Measurements from ENCODE around the gene IFT122. TPM values are rescaled to one million over a fixed set of nuclear protein-coding genes. Genes with fewer than 3 reads are reported as not detected.

IFT122 gene
- total and polyA plus RNA-seq, 2 experiments from 2014 or later, result 10.2 to 38.8 TPM

DNA sequence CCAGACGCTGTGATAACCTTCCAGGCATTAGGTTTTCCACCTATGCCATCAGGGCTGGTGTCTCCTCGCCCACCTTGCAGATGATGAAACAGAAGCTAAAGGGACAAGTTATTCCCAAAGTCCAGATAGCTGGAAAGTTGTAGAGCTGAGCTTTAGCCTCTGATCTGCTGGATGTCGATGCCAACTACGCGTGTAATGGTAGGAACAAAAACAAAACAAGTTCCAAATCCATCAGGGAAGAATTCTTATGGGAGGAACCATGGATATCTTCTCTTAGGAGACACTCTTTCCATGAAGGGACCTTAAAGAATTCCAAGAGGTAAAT, 60.3 kb downstream of the IFT122 start:
- Mint-ChIP-seq H3K9me3 (no peaks in the 10 kb centered on the region), H3K4me3 (no peak overlapping the region), H3K36me3 (ENCODE audit: low read depth) (peaks cover 16% of the 10 kb centered on the region), H3K27me3 (ENCODE audit: insufficient read depth, low read depth, poor library complexity) (peaks cover 7% of the 10 kb centered on the region), H3K27ac (no peak overlapping the region), H3K4me1 (peaks cover 12% of the 10 kb centered on the region)
- DNase-seq (ENCODE audit: low spot score), result no peak
- Histone ChIP-seq H4K20me1 (replicated peaks; ENCODE audit: insufficient read depth) (no peaks in the 10 kb centered on the region; the same call in 1 of the 2 replicates), H3K27me3 (ENCODE audit: insufficient read depth) (no peaks in the 10 kb centered on the region), H2AFZ (no peak overlapping the region), H3K27ac (ENCODE audit: low read depth) (no peak overlapping the region), H3K36me3 (ENCODE audit: insufficient read depth) (no peaks in the 10 kb centered on the region), H3K4me2 (no peak overlapping the region), H3K79me2 (replicated peaks; ENCODE audit: insufficient read depth) (no peaks in the 10 kb centered on the region), H3K9me2 (ENCODE audit: insufficient read depth) (no peaks in the 10 kb centered on the region), H3K4me1 (ENCODE audit: insufficient read depth) (peaks cover 3% of the 10 kb centered on the region; the same call in 1 of the 2 replicates), H3F3A (replicated peaks; ENCODE audit: low read depth) (no peaks in the 10 kb centered on the region; the same call in 1 of the 2 replicates), H3K4me3 (no peak overlapping the region)
- no peak for ATAC-seq
- TF ChIP-seq CTCF (conservative IDR thresholded peaks at IDR 0.05; ENCODE audit: low read depth in 2 of 2) (no peak), JUNB (IDR thresholded peaks at IDR 0.05; ENCODE audit: unreplicated experiment) (no peak), EZH2phosphoT487 (IDR thresholded peaks at IDR 0.05; ENCODE audit: unreplicated experiment) (no peak), ZNF331 (CRISPR knock-in tag; IDR thresholded peaks at IDR 0.05; ENCODE audit: low read depth) (no peak), EZH2 (IDR thresholded peaks at IDR 0.05; ENCODE audit: low read depth, unreplicated experiment) (no peak)
- TF ChIP-seq, protein P1, sequence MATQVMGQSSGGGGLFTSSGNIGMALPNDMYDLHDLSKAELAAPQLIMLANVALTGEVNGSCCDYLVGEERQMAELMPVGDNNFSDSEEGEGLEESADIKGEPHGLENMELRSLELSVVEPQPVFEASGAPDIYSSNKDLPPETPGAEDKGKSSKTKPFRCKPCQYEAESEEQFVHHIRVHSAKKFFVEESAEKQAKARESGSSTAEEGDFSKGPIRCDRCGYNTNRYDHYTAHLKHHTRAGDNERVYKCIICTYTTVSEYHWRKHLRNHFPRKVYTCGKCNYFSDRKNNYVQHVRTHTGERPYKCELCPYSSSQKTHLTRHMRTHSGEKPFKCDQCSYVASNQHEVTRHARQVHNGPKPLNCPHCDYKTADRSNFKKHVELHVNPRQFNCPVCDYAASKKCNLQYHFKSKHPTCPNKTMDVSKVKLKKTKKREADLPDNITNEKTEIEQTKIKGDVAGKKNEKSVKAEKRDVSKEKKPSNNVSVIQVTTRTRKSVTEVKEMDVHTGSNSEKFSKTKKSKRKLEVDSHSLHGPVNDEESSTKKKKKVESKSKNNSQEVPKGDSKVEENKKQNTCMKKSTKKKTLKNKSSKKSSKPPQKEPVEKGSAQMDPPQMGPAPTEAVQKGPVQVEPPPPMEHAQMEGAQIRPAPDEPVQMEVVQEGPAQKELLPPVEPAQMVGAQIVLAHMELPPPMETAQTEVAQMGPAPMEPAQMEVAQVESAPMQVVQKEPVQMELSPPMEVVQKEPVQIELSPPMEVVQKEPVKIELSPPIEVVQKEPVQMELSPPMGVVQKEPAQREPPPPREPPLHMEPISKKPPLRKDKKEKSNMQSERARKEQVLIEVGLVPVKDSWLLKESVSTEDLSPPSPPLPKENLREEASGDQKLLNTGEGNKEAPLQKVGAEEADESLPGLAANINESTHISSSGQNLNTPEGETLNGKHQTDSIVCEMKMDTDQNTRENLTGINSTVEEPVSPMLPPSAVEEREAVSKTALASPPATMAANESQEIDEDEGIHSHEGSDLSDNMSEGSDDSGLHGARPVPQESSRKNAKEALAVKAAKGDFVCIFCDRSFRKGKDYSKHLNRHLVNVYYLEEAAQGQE (IDR thresholded peaks at IDR 0.05; ENCODE audit: unreplicated experiment), result no peak
- TF ChIP-seq, protein P2, sequence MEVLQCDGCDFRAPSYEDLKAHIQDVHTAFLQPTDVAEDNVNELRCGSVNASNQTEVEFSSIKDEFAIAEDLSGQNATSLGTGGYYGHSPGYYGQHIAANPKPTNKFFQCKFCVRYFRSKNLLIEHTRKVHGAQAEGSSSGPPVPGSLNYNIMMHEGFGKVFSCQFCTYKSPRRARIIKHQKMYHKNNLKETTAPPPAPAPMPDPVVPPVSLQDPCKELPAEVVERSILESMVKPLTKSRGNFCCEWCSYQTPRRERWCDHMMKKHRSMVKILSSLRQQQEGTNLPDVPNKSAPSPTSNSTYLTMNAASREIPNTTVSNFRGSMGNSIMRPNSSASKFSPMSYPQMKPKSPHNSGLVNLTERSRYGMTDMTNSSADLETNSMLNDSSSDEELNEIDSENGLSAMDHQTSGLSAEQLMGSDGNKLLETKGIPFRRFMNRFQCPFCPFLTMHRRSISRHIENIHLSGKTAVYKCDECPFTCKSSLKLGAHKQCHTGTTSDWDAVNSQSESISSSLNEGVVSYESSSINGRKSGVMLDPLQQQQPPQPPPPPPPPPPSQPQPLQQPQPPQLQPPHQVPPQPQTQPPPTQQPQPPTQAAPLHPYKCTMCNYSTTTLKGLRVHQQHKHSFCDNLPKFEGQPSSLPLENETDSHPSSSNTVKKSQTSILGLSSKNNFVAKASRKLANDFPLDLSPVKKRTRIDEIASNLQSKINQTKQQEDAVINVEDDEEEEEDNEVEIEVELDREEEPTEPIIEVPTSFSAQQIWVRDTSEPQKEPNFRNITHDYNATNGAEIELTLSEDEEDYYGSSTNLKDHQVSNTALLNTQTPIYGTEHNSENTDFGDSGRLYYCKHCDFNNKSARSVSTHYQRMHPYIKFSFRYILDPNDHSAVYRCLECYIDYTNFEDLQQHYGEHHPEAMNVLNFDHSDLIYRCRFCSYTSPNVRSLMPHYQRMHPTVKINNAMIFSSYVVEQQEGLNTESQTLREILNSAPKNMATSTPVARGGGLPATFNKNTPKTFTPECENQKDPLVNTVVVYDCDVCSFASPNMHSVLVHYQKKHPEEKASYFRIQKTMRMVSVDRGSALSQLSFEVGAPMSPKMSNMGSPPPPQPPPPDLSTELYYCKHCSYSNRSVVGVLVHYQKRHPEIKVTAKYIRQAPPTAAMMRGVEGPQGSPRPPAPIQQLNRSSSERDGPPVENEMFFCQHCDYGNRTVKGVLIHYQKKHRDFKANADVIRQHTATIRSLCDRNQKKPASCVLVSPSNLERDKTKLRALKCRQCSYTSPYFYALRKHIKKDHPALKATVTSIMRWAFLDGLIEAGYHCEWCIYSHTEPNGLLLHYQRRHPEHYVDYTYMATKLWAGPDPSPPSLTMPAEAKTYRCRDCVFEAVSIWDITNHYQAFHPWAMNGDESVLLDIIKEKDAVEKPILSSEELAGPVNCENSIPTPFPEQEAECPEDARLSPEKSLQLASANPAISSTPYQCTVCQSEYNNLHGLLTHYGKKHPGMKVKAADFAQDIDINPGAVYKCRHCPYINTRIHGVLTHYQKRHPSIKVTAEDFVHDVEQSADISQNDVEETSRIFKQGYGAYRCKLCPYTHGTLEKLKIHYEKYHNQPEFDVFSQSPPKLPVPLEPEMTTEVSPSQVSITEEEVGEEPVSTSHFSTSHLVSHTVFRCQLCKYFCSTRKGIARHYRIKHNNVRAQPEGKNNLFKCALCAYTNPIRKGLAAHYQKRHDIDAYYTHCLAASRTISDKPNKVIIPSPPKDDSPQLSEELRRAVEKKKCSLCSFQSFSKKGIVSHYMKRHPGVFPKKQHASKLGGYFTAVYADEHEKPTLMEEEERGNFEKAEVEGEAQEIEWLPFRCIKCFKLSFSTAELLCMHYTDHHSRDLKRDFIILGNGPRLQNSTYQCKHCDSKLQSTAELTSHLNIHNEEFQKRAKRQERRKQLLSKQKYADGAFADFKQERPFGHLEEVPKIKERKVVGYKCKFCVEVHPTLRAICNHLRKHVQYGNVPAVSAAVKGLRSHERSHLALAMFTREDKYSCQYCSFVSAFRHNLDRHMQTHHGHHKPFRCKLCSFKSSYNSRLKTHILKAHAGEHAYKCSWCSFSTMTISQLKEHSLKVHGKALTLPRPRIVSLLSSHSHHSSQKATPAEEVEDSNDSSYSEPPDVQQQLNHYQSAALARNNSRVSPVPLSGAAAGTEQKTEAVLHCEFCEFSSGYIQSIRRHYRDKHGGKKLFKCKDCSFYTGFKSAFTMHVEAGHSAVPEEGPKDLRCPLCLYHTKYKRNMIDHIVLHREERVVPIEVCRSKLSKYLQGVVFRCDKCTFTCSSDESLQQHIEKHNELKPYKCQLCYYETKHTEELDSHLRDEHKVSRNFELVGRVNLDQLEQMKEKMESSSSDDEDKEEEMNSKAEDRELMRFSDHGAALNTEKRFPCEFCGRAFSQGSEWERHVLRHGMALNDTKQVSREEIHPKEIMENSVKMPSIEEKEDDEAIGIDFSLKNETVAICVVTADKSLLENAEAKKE (CRISPR knock-in tag; IDR thresholded peaks at IDR 0.05), result no peak
